ENCODE data around the gene PREX1.

GRCh38 chr20:48620154-48620506, 207.7 kb downstream of the PREX1 start:
- TF ChIP-seq TOX (CRISPR knock-in tag; IDR thresholded peaks at IDR 0.05; ENCODE audit: borderline replicate concordance), result no peak
- TF ChIP-seq ZNF70 (CRISPR knock-in tag; IDR thresholded peaks at IDR 0.05), result no peak
- no peak for TF ChIP-seq OSR1 (CRISPR knock-in tag; IDR thresholded peaks at IDR 0.05)
- TF ChIP-seq ZNF565 (CRISPR knock-in tag; conservative IDR thresholded peaks at IDR 0.05; ENCODE audit: low read depth), result no peak
